Activated B cell treated with CpG ODN at 0.5 μM for 24 hours (primary cell): ENCODE data around the gene NLGN4X. TPM values are rescaled to one million over a fixed set of nuclear protein-coding genes. Genes with fewer than 3 reads are reported as not detected.

Source experiments
- ATAC-seq: fragments of 200-7000 bp; cut with Tn5 transposase; one replicate; pipeline ENCODE4 v1.10.0; 2021; ENCODE audit warnings: low read depth, mild to moderate bottlenecking, moderate library complexity
- CTCF ChIA-PET: fragments of 350-600 bp; sonication (Branson Sonifier 250); formaldehyde crosslinking; loops from one replicate; lab custom pipeline; 2021; ENCODE audit warnings: antibody characterized with exemption; lab: Charles Lee
- POLR2A ChIA-PET: fragments of 350-600 bp; sonication (Branson Sonifier 250); formaldehyde crosslinking; loops from one replicate; lab custom pipeline; 2021; ENCODE audit warnings: antibody characterized with exemption; lab: Charles Lee
- DNase-seq: peaks from one replicate; pipeline ENCODE4 v3.0.0; 2022
- H3K27ac Mint-ChIP-seq: one replicate; pipeline ENCODE4 v1.8.0; 2020; ENCODE audit warnings: mixed read lengths
- H3K27me3 Mint-ChIP-seq: one replicate; pipeline ENCODE4 v1.8.0; 2021; ENCODE audit warnings: mixed read lengths
- H3K36me3 Mint-ChIP-seq: one replicate; pipeline ENCODE4 v1.8.0; 2021; ENCODE audit warnings: low read depth, mixed read lengths
- H3K4me1 Mint-ChIP-seq: one replicate; pipeline ENCODE4 v1.8.0; 2021; ENCODE audit warnings: mixed read lengths
- H3K4me3 Mint-ChIP-seq: one replicate; pipeline ENCODE4 v1.8.0; 2020; ENCODE audit warnings: mild to moderate bottlenecking, mixed read lengths
- H3K9me3 Mint-ChIP-seq: one replicate; pipeline ENCODE4 v1.8.0; 2020; ENCODE audit warnings: mixed read lengths
- CTCF ChIP-seq: fragments of 200-600 bp; IDR thresholded peaks from one replicate; pipeline ENCODE4 v1.8.0; 2022; ENCODE audit warnings: antibody characterized with exemption, mild to moderate bottlenecking
- intact Hi-C: fragments of 100-400 bp; cut with micrococcal nuclease; formaldehyde crosslinking; loops from one replicate; pipeline ENCODE4 v1.15.1; 2024
- total RNA-seq: library from RNA; stranded (reverse); gene quantifications from 2 replicates; pipeline ENCODE4 v1.2.3, GENCODE V29; 2022

The NLGN4X gene
- total RNA-seq, 1 donor from 2014 or later = 0.35 TPM

- no peak for ATAC-seq
- no peak overlapping the region for H3K27ac Mint-ChIP-seq
- H3K27me3 Mint-ChIP-seq = no peaks in the 10 kb centered on the region
These were observed 64.9 kb downstream of the NLGN4X start for GRCh38 chrX:6163721-6164120.

GRCh38 chrX:6159468-6159867 lies 69.2 kb downstream of the NLGN4X start:
- intact Hi-C loops = no loop called here
- H3K27me3 Mint-ChIP-seq = no peaks in the 10 kb centered on the region
- ATAC-seq (no peak), DNase-seq (no peak)
- H3K9me3 Mint-ChIP-seq = peaks cover 2% of the 10 kb centered on the region
- H3K4me1 Mint-ChIP-seq = no peaks in the 10 kb centered on the region
- no peak overlapping the region for H3K27ac Mint-ChIP-seq
- ChIA-PET CTCF (no interaction called here), POLR2A (no interaction called here)
- no peak overlapping the region for H3K4me3 Mint-ChIP-seq
- no peak for TF ChIP-seq CTCF
- no peaks in the 10 kb centered on the region for H3K36me3 Mint-ChIP-seq

More at GRCh38 chrX:6163721-6164120, 64.9 kb downstream of the NLGN4X start:
- DNase-seq = no peak
- TF ChIP-seq CTCF = no peak
- no peaks in the 10 kb centered on the region for H3K4me1 Mint-ChIP-seq
- ChIA-PET CTCF (no interaction called here), POLR2A (no interaction called here)
- H3K36me3 Mint-ChIP-seq = no peaks in the 10 kb centered on the region
- intact Hi-C loops = no loop called here
- H3K4me3 Mint-ChIP-seq = no peak overlapping the region
- no peaks in the 10 kb centered on the region for H3K9me3 Mint-ChIP-seq

DNA sequence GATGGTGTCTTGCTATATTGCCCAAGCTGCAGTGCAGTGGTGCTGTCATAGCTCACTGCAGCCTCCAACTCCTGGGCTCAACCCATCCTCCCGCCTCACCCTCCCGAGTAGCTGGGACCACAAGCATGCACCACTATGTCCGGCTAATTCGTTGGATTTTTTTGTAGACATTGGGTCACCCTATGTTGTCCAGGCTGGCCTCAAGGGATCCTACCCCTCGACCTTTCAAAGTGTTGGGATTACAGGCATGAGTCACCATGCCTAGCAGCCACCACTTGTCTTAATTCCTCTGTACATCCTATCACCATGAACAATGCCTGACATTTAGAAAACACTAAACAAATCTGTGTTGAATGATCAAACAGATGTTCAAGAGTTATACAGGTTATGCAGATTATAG lies 76.7 kb downstream of the NLGN4X start:
- ATAC-seq (no peak), DNase-seq (no peak)
- Mint-ChIP-seq H3K27me3 (no peaks in the 10 kb centered on the region), H3K4me1 (no peaks in the 10 kb centered on the region), H3K9me3 (no peaks in the 10 kb centered on the region), H3K4me3 (no peak overlapping the region), H3K36me3 (no peaks in the 10 kb centered on the region), H3K27ac (no peak overlapping the region)
- intact Hi-C loops = no loop called here
- CTCF ChIA-PET = no interaction called here
- TF ChIP-seq CTCF = no peak
- POLR2A ChIA-PET = no interaction called here

DNA sequence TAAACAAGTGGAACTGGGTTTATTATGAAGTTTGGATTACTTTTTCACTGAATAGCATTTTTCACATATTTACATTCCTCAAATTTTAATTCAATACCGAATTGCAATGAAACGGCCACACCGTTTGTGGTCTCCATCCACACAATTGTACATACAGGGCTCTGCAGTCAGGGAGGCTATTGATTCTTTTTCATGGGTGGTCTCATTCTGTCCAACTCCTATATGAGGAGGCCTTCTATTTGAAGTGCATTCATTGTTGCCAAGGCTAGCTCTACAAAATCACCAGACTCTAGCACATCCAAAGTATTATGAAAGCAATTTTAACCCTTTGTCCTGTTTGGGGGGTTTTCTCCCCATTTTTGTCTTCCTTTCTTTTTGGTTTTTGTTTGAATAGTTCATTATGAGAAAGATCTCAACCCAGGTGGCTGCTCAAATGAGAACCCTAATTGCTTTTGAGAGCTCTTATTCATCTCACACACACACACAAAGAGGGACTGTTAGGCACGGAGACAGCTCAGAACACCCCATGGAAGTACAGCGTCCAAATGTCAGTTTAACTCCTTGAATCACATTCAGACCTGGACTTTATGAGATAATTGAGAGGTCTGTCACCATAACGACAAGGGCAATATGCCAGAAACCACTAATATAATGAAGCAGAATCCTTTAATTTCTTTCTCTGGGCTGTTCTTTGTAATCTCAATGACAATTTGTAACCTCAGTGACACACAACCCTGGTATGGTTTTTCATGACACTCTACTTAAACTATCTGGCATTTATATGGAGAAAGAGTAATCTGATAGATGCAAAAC lies 79.4 kb downstream of the NLGN4X start:
- intact Hi-C loops = no loop called here
- no peaks in the 10 kb centered on the region for H3K36me3 Mint-ChIP-seq
- H3K4me3 Mint-ChIP-seq = no peak overlapping the region
- CTCF ChIA-PET = no interaction called here
- ATAC-seq (no peak), DNase-seq (no peak)
- H3K4me1 Mint-ChIP-seq = no peaks in the 10 kb centered on the region
- no peak for TF ChIP-seq CTCF
- H3K9me3 Mint-ChIP-seq = no peaks in the 10 kb centered on the region
- no peak overlapping the region for H3K27ac Mint-ChIP-seq
- H3K27me3 Mint-ChIP-seq = no peaks in the 10 kb centered on the region
- POLR2A ChIA-PET = no interaction called here

- no peaks in the 10 kb centered on the region for H3K27me3 Mint-ChIP-seq
- ChIA-PET POLR2A (no interaction called here), CTCF (no interaction called here)
- no peak for TF ChIP-seq CTCF
- peaks cover 2% of the 10 kb centered on the region for H3K9me3 Mint-ChIP-seq
- H3K27ac Mint-ChIP-seq = no peak overlapping the region
- H3K36me3 Mint-ChIP-seq = no peaks in the 10 kb centered on the region
- ATAC-seq (no peak), DNase-seq (no peak)
- H3K4me1 Mint-ChIP-seq = no peaks in the 10 kb centered on the region
- intact Hi-C loops = no loop called here
- H3K4me3 Mint-ChIP-seq = no peak overlapping the region
These were observed 94.4 kb downstream of the NLGN4X start for GRCh38 chrX:6134255-6134654.
